OCI-LY3 (cell line): ENCODE data around the gene AGBL3.
"Not testable (repeated sequence)": the region's sequence is repeated elsewhere in the genome, so short reads cannot be mapped to it uniquely, and the experiment has no call there.

Source experiments
- H2AFZ ChIP-seq: fragments of 200-600, 300-600 bp; shearing (Covaris generic); 2 replicates; pipeline ENCODE4 v1.6.0; 2014; ENCODE audit warnings: antibody characterized with exemption, low read depth, low read length
- H3K27ac ChIP-seq: fragments of 200-600, 300-600 bp; sonication (generic); 2 replicates; pipeline ENCODE4 v1.5.1; 2014; ENCODE audit warnings: mild to moderate bottlenecking, low read length, moderate library complexity, mixed read lengths
- H3K27me3 ChIP-seq: fragments of 200-600, 300-600 bp; sonication (generic); 2 replicates; pipeline ENCODE4 v1.6.1; 2014; ENCODE audit warnings: low read depth, low read length, mixed read lengths
- H3K36me3 ChIP-seq: fragments of 200-600, 300-600 bp; sonication (generic); replicated peaks from 2 replicates; pipeline ENCODE3; 2014; ENCODE audit warnings: low read depth, low read length, mixed read lengths
- H3K4me1 ChIP-seq: fragments of 300-600, 200-600 bp; sonication (generic); 2 replicates; pipeline ENCODE4 v1.6.1; 2014; ENCODE audit warnings: low read length, mixed read lengths
- H3K4me2 ChIP-seq: fragments of 200-600, 300-600 bp; sonication (generic); 2 replicates; pipeline ENCODE4 v1.6.1; 2014; ENCODE audit warnings: low read length, mixed read lengths
- H3K4me3 ChIP-seq: fragments of 300-600, 200-600 bp; sonication (generic); 2 replicates; pipeline ENCODE4 v1.5.1; 2014; ENCODE audit warnings: antibody characterized with exemption, mild to moderate bottlenecking, low read length, moderate library complexity
- H3K79me2 ChIP-seq: fragments of 300-600, 200-600 bp; shearing (Covaris generic); 2 replicates; pipeline ENCODE4 v1.6.1; 2014; ENCODE audit warnings: mild to moderate bottlenecking, low read length, mixed read lengths
- H3K9ac ChIP-seq: fragments of 300-600, 200-600 bp; shearing (Covaris generic); 2 replicates; pipeline ENCODE4 v1.6.0; 2014; ENCODE audit warnings: mild to moderate bottlenecking, low read length, moderate library complexity
- H3K9me3 ChIP-seq: fragments of 200-600, 300-600 bp; shearing (Covaris generic); 2 replicates; pipeline ENCODE4 v1.6.1; 2014; ENCODE audit warnings: low read length, mixed read lengths; ENCODE audit not compliant: insufficient read depth
- H4K20me1 ChIP-seq: fragments of 200-600, 300-600 bp; sonication (generic); 2 replicates; pipeline ENCODE4 v1.6.1; 2016; ENCODE audit warnings: low read length, mixed read lengths; ENCODE audit not compliant: insufficient read depth
- EZH2phosphoT487 ChIP-seq: fragments of 200-600 bp; shearing (Covaris generic); IDR thresholded peaks from 2 replicates; pipeline ENCODE4 v1.6.1; 2018; ENCODE audit warnings: antibody characterized with exemption, mixed run types, low read depth
- TF ChIP-seq, protein P1 (sequence below): fragments of 200-600, 300-600 bp; sonication (generic); IDR thresholded peaks from 2 replicates; pipeline ENCODE4 v1.5.1; 2014; ENCODE audit warnings: antibody characterized with exemption, low read length, low read depth

Gene AGBL3

DNA sequence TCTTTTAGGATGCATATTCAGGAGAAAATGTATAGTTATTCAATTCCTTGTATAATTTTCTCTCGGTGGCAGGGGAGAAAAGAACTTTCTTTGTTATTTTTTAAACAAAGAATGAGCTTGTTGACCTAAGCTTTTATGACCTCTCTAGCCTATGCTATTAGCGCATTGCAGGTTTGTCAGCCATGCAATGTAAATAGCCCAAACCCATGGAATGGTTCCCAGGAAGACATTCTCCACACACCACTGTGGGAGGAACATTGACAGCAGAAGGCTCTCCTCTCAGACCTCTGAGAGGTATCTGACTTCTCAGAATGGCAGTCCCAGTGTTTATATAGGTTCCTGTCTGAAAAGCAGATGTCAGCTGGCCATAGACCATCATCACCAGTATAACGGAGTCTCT lies 19.6 kb upstream of the AGBL3 start:
- H3K27ac ChIP-seq, result no peak overlapping the region
- H3K9ac ChIP-seq, result no peak overlapping the region
- no peaks in the 10 kb centered on the region for H3K36me3 ChIP-seq
- no peak overlapping the region for H3K4me2 ChIP-seq
- no peak overlapping the region for H3K4me3 ChIP-seq
- H3K4me1 ChIP-seq, result no peaks in the 10 kb centered on the region
- TF ChIP-seq, protein P1, sequence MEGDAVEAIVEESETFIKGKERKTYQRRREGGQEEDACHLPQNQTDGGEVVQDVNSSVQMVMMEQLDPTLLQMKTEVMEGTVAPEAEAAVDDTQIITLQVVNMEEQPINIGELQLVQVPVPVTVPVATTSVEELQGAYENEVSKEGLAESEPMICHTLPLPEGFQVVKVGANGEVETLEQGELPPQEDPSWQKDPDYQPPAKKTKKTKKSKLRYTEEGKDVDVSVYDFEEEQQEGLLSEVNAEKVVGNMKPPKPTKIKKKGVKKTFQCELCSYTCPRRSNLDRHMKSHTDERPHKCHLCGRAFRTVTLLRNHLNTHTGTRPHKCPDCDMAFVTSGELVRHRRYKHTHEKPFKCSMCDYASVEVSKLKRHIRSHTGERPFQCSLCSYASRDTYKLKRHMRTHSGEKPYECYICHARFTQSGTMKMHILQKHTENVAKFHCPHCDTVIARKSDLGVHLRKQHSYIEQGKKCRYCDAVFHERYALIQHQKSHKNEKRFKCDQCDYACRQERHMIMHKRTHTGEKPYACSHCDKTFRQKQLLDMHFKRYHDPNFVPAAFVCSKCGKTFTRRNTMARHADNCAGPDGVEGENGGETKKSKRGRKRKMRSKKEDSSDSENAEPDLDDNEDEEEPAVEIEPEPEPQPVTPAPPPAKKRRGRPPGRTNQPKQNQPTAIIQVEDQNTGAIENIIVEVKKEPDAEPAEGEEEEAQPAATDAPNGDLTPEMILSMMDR, result no peak
- TF ChIP-seq EZH2phosphoT487, result no peak
- no peaks in the 10 kb centered on the region for H3K9me3 ChIP-seq
- no peaks in the 10 kb centered on the region for H3K79me2 ChIP-seq
- no peaks in the 10 kb centered on the region for H4K20me1 ChIP-seq
- no peak overlapping the region for H2AFZ ChIP-seq
- H3K27me3 ChIP-seq, result peaks cover 58% of the 10 kb centered on the region

DNA sequence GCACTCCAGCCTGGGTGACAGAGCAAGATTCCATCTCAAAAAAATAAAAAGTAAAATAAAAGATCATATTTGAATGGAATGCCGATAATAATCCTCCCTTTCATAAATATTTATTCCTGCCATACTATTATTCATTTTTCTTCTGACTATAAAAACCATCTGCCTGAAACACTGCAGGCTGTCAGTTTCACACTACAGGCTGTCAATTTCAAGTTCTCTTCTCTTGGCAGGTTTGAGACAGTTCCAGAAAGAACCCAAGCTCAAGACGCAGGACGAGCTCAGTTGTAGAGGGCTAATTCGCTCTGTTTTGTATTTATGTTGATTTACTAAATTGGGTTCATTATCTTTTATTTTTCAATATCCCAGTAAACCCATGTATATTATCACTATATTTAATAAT lies 18.2 kb upstream of the AGBL3 start:
- no peak overlapping the region for H3K9ac ChIP-seq
- peaks cover 49% of the 10 kb centered on the region for H3K27me3 ChIP-seq
- no peak overlapping the region for H2AFZ ChIP-seq
- TF ChIP-seq, protein P1, result no peak
- H3K4me3 ChIP-seq, result no peak overlapping the region
- no peak overlapping the region for H3K4me2 ChIP-seq
- no peaks in the 10 kb centered on the region for H3K4me1 ChIP-seq
- H3K9me3 ChIP-seq, result no peaks in the 10 kb centered on the region
- H3K36me3 ChIP-seq, result no peaks in the 10 kb centered on the region
- H3K27ac ChIP-seq, result no peak overlapping the region
- H4K20me1 ChIP-seq, result no peaks in the 10 kb centered on the region
- H3K79me2 ChIP-seq, result no peaks in the 10 kb centered on the region

DNA sequence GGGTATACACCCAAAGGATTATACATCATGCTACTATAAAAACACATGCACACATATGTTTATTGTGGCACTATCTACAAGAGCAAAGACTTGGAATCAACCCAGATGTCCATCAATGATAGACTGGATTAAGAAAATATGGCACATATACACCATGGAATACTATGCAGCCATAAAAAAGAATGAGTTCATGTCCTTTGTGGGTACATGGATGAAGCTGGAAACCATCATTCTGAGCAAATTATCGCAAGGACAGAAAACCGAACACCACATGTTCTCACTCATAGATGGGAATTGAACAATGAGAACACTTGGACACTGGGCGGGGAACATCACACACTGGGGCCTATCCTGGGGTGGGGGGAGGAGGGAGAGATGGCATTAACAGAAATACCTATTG lies 4.7 kb upstream of the AGBL3 start:
- not testable (repeated sequence) for H3K27ac ChIP-seq, H4K20me1 ChIP-seq, H3K79me2 ChIP-seq, H3K36me3 ChIP-seq, H3K4me3 ChIP-seq, H3K4me1 ChIP-seq, H3K9ac ChIP-seq, H3K9me3 ChIP-seq, H3K4me2 ChIP-seq, H2AFZ ChIP-seq, H3K27me3 ChIP-seq

DNA sequence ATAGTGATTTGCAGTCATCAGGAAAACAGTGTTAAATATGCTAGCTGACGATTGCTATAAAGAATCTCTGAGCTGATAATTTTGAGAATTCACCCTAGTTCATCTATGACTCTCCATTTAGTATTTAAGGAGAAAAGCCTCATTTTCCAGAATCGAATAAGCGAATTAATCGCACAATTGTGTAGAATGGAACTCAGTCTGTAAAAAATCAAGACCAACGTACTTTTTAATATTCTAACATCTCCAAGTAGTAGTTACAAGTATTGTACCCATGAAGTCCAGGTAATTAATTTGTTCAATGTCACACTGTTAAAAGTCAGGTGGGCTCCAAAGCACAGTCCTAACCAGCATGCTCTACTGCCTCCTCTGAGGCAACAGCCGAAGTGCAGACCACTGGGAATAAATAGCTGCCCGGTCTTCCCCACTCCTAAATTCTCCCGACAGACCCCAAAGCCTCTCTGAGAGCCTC lies 380 bp upstream of the AGBL3 start:
- peaks cover 4% of the 10 kb centered on the region for H3K36me3 ChIP-seq
- no peak for TF ChIP-seq EZH2phosphoT487
- TF ChIP-seq, protein P1, result no peak
- peaks cover 6% of the 10 kb centered on the region for H3K79me2 ChIP-seq
- H3K4me2 ChIP-seq, result peak overlapping the region; percentile 88
- peaks cover 10% of the 10 kb centered on the region for H3K4me1 ChIP-seq
- peak overlapping the region; percentile 93 for H3K4me3 ChIP-seq
- H3K27me3 ChIP-seq, result no peaks in the 10 kb centered on the region
- peak overlapping the region; percentile 39; the same call in 1 of the 2 replicates for H3K27ac ChIP-seq
- H3K9me3 ChIP-seq, result no peaks in the 10 kb centered on the region
- no peaks in the 10 kb centered on the region for H4K20me1 ChIP-seq
- peak overlapping the region; percentile 92 for H2AFZ ChIP-seq
- peak overlapping the region; percentile 91 for H3K9ac ChIP-seq

- H3K79me2 ChIP-seq, result peaks cover 6% of the 10 kb centered on the region
- no peak overlapping the region for H3K4me2 ChIP-seq
- H3K9me3 ChIP-seq, result no peaks in the 10 kb centered on the region
- peaks cover 22% of the 10 kb centered on the region for H3K4me1 ChIP-seq
- no peak overlapping the region for H3K27ac ChIP-seq
- H3K27me3 ChIP-seq, result no peaks in the 10 kb centered on the region
- H3K36me3 ChIP-seq, result peaks cover 4% of the 10 kb centered on the region
- no peak overlapping the region for H3K4me3 ChIP-seq
- TF ChIP-seq, protein P1, result no peak
- no peak for TF ChIP-seq EZH2phosphoT487
- H4K20me1 ChIP-seq, result no peaks in the 10 kb centered on the region
- H2AFZ ChIP-seq, result no peak overlapping the region
- no peak overlapping the region for H3K9ac ChIP-seq
Measured at GRCh38 chr7:134988161-134988560, 1.9 kb downstream of the AGBL3 start.
